GM12891 (cell line): Measurements from ENCODE around the gene TUBB6.

Experiments
- DNase-seq: peaks from one replicate; pipeline ENCODE4 v3.0.0; 2011; ENCODE audit warnings: low spot score; ENCODE audit not compliant: insufficient read length
- FAIRE-seq: peaks from 2 replicates; lab custom pipeline; 2011; peaks lifted over from hg19 to GRCh38; lab: Jason Lieb, UNC
- PAX5 ChIP-seq: IDR thresholded peaks from 2 replicates; pipeline ENCODE4 v1.6.1; 2011; ENCODE audit warnings: low read length, moderate library complexity, mild to moderate bottlenecking; ENCODE audit not compliant: insufficient read depth, severe bottlenecking
- POLR2A ChIP-seq: IDR thresholded peaks from 2 replicates; pipeline ENCODE4 v1.6.1; 2011; ENCODE audit warnings: low read depth, low read length, control low read depth
- POLR2AphosphoS5 ChIP-seq: IDR thresholded peaks from 2 replicates; pipeline ENCODE4 v1.6.1; 2011; ENCODE audit warnings: low read depth, low read length, control low read depth
- POU2F2 ChIP-seq: IDR thresholded peaks from 2 replicates; pipeline ENCODE4 v1.6.1; 2011; ENCODE audit warnings: low read depth, mild to moderate bottlenecking, control low read depth, low read length, moderate library complexity
- SPI1 ChIP-seq: IDR thresholded peaks from 2 replicates; pipeline ENCODE4 v1.6.1; 2011; ENCODE audit warnings: low read depth, low read length, control low read depth
- TAF1 ChIP-seq: IDR thresholded peaks from 2 replicates; pipeline ENCODE4 v1.6.1; 2011; ENCODE audit warnings: low read depth, low read length, control low read depth

Gene TUBB6

GRCh38 chr18:12361770-12362378 lies 53.8 kb downstream of the TUBB6 start:
- DNase-seq, result no peak
- no peak for TF ChIP-seq POLR2A
- no peak for TF ChIP-seq TAF1
- TF ChIP-seq PAX5, result no peak
- no peak for TF ChIP-seq POU2F2
- no peak for TF ChIP-seq POLR2AphosphoS5
- TF ChIP-seq SPI1, result no peak
- no peak for FAIRE-seq

DNA sequence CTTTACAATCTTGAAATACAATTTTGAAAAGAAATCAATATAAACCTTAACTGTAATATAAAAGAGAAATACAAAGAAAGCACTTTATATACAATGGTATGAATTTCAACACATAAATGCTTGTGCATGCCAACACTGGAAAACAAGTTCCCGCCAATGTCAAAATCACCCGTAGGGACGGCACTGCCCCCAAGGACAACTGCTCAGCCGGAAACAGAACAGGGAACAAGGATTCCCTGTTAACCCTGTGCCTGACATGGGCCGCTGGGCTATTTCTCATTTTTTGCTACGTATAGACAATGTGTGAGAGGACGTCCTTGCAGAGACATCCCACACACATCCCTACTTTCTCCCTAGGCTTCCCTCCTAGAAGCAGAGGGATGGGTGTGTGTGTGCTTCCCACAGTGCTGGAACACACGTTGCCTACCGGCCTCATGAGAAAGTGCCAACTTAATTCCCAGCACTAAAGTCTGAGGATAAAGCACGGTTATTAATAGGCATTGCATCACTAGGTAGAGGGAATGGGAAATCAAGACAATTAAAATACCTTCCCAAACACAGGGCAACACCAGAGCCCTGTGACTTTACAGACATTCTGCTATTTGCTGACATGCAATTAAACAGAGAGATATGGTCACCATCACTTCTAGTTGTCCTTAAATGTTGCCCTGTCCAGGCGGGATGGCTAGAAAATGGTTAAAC lies 54.6 kb downstream of the TUBB6 start:
- TF ChIP-seq POU2F2 (no peak), POLR2AphosphoS5 (no peak), POLR2A (no peak), TAF1 (no peak), SPI1 (no peak), PAX5 (no peak)
- DNase-seq, result no peak
- FAIRE-seq, result peak; percentile 33

DNA sequence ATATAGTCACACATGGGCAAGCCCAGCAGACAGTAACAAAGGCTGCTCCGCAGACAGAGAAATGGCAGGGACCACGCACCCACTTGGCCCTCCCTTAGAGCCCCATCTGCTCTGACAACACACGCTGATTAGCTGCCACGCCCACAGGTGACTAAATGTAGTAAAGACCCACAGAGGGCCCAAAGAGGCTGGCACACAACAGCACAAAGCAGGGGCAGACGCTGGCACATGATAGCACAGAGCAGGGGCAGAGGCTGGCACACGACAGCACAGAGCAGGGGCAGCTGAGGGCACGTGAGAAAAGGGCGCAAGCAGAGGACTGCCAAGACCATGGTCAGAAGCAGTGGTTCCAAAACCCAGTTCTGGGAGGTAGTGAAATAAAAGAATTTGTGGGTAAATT lies 58.3 kb downstream of the TUBB6 start:
- no peak for DNase-seq
- TF ChIP-seq PAX5 (no peak), POU2F2 (no peak)
- no peak for FAIRE-seq

DNA sequence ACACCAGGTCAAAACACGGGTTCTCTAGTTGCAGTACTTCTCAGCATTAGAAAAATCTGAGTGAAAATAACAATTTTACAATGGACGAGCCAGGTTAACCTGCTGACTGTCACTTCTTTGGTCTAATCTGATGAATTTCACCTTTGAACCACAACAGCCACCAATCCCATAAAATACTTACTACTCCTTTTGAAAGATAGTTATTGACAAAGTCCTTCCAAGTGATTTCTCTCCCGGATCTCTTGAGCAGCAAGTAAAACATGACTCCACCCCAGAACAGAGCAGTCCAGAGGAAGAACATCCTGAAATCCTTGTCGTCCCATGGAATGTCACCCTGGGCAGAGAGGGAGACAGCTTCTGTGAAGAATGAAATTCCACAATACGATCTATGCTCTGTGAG lies 58.7 kb downstream of the TUBB6 start:
- DNase-seq (no peak), FAIRE-seq (no peak)
- no peak for TF ChIP-seq PAX5
- no peak for TF ChIP-seq POLR2A
- no peak for TF ChIP-seq POU2F2
- TF ChIP-seq POLR2AphosphoS5, result no peak
- TF ChIP-seq SPI1, result no peak
- no peak for TF ChIP-seq TAF1

- no peak for DNase-seq
- FAIRE-seq, result no peak
- TF ChIP-seq POLR2A (no peak), SPI1 (no peak), PAX5 (no peak), POLR2AphosphoS5 (no peak), TAF1 (no peak), POU2F2 (no peak)
Observed at GRCh38 chr18:12369211-12369610, 61.2 kb downstream of the TUBB6 start.

GRCh38 chr18:12371590-12371989 lies 63.5 kb downstream of the TUBB6 start:
- DNase-seq (no peak), FAIRE-seq (no peak)
- TF ChIP-seq POLR2AphosphoS5 (no peak), POLR2A (no peak), POU2F2 (no peak), PAX5 (no peak), SPI1 (no peak), TAF1 (no peak)

- no peak for TF ChIP-seq PAX5
- no peak for TF ChIP-seq POLR2AphosphoS5
- TF ChIP-seq SPI1, result no peak
- no peak for TF ChIP-seq TAF1
- TF ChIP-seq POLR2A, result no peak
- no peak for TF ChIP-seq POU2F2
- DNase-seq (no peak), FAIRE-seq (no peak)
Observed at GRCh38 chr18:12372406-12372805, 64.4 kb downstream of the TUBB6 start.

GRCh38 chr18:12373116-12373770 lies 65.2 kb downstream of the TUBB6 start:
- TF ChIP-seq SPI1, result no peak
- no peak for FAIRE-seq
- no peak for DNase-seq

DNA sequence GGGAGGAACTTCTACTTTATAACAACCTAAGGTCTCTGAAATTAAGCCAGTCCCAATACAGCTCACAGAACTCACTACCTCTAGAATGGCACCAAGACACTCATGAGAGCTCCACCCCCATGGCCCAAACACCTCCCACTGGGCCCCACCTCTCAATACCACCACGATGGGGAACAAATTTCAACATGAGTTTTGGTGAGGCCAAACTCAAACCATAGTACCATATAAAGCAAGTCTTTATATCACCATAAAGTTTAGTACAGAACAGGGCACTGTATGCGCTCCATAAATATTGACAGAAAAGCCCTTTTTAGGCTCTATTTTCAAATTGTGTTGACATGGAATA lies 65.7 kb downstream of the TUBB6 start:
- DNase-seq (no peak), FAIRE-seq (no peak)
- TF ChIP-seq POLR2A, result no peak
- TF ChIP-seq POLR2AphosphoS5, result no peak
- TF ChIP-seq POU2F2, result no peak
- TF ChIP-seq SPI1, result no peak
- no peak for TF ChIP-seq TAF1
- no peak for TF ChIP-seq PAX5

GRCh38 chr18:12374401-12374800 lies 66.4 kb downstream of the TUBB6 start:
- FAIRE-seq (no peak), DNase-seq (no peak)
- TF ChIP-seq POLR2AphosphoS5 (no peak), POLR2A (no peak), POU2F2 (no peak), TAF1 (no peak), PAX5 (no peak), SPI1 (no peak)
